ENCODE data around the gene TMEM35A.
A peak's percentile ranks its signal among the peaks of the same experiment; 100 is the strongest.
"Not testable (repeated sequence)": the region's sequence is repeated elsewhere in the genome, so short reads cannot be mapped to it uniquely, and the experiment has no call there.

The TMEM35A gene, protein sequence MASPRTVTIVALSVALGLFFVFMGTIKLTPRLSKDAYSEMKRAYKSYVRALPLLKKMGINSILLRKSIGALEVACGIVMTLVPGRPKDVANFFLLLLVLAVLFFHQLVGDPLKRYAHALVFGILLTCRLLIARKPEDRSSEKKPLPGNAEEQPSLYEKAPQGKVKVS

DNA sequence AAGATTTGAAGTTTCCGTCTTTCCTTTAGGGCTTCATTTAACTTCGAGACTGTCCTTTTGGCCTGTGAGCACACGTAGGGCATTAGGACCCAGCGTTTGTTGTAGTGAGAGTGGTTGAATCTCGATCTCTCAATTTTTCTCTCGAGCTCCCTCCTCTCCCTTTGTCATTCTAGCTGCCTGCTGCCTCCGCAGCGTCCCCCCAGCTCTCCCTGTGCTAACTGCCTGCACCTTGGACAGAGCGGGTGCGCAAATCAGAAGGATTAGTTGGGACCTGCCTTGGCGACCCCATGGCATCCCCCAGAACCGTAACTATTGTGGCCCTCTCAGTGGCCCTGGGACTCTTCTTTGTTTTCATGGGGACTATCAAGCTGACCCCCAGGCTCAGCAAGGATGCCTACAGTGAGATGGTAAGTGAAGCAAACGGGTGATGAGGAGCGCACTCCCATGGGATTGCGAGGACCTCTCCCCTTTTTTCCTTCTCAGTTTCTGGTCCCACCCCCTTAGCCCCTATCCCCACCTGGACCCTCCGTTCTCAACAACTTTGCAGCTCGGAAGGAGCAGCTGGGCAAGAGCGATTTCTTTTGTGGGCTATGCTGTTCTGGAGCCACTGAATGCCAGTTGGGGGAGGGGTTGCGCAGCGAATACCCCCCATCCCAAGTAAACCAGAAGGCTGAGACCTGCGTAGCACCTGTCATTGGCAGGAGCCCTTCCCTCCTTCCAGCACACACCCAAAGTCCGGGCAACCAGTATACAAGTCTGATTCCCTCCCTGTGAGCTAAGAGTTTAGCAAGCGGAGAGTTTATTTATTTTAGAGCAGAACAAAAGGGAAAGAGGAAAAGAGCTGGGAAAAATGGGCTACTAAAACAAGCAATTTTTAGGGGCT lies at the start of gene TMEM35A:
Gene TMEM35A (plus strand): TSS at position 164 of the 883 bp plus-strand sequence. CDS start 124 bp downstream, at position 288.
- no peak for DNase-seq

DNA sequence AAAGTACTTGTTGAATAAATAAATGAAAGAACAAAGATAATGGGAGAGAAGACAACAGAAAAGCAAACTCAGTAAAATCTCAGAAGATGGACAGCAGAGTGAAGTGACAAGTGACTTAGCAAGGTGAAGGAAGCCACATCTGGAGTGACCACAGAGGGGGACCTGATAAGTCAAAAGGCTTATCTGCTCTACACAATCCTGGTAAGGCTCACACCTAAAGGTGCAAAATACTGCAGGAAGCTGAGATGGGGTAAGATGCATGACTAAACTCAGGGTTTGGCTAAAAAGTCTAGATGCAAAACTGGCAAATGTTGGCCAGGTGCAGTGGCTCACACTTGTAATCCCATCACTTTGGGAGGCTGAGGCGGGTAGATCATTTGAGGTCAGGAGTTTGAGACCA lies 49.0 kb upstream of the TMEM35A start:
- no peak for DNase-seq

DNA sequence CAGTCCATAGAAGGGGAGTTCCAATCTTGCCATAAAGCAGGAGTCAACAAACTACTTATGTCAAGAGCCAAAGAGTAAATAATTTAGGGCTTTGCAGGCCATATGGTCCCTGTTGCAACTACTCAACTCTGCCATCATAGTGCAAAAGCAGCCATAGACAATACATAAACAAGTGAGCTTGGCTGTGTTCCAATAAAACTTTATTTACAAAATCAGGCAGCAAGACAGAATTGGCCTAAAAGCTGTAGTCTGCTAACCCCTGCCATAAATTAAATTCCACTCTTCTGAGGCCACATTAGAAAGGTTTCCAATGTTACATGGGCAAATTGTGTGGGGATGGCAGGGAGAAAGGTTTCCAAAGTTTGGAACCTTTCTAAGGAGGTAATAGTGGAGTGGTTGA lies 41.4 kb upstream of the TMEM35A start:
- no peak for DNase-seq

DNA sequence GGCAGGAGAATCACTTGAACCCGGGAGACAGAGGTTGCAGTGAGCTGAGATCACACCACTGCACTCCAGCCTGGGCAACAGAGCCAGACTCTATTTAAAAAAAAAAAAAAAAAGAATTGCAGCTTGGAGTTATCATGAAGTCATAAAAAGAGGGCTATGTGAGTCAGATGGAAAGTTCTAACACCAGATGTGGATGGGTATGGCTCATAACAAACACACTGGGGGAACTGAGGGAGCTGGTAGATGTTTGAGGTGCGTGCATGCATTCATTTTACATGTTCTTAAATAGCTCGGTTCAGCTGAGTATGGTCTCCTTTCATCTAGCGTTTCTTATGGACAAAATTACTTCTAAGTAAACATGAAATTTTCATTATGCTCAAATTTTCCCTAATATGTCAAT lies 38.5 kb upstream of the TMEM35A start:
- DNase-seq, result no peak

DNA sequence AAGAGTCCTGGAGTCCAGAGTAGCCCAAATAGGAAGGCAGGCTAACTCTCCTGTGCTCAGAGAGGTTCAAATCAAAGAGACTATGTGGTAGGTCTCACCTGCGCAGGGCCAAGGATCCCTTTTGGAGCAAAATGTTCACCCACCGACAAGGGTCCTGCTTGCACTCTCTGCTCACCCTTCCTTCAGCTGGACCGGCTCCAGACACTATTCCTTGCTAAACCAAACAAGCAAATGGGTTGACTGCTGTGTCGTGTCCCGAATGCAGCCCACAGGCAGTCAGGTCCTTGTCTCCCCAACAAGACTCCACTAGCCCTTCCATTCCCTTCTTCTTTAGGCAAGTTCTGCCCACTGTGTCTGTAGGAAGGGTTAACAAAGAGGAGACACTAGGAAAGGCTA lies 27.5 kb upstream of the TMEM35A start:
- DNase-seq, result no peak

GRCh38 chrX:101051549-101052302 lies 27.0 kb upstream of the TMEM35A start, which contains the start of gene TRMT2B:
TRMT2B (minus strand) TSS chrX:101052111; CDS start chrX:101042289, 9,822 bp downstream.
- DNase-seq, result peak; percentile 24

DNA sequence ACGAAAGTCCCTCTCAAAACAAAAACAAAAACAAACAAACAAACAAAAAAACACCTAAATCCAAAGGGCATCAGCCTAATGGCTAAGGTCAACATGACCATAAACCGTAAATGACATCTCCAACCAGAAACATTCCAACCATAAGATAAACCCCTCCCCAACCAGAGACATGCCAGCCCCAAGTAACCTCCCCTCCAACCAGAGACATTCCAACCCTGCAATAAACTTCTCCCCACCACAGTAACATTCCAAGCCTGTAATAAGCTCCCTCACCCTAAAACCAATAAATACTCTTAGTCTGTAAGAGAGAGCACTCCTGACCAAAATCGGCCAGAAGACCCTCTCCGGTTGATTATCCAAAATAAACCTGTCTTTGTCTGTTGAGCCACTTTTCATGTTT lies 22.1 kb upstream of the TMEM35A start:
- not testable (repeated sequence) for DNase-seq

GRCh38 chrX:101057093-101057714 lies 21.5 kb upstream of the TMEM35A start:
- peak; percentile 33 for DNase-seq

DNA sequence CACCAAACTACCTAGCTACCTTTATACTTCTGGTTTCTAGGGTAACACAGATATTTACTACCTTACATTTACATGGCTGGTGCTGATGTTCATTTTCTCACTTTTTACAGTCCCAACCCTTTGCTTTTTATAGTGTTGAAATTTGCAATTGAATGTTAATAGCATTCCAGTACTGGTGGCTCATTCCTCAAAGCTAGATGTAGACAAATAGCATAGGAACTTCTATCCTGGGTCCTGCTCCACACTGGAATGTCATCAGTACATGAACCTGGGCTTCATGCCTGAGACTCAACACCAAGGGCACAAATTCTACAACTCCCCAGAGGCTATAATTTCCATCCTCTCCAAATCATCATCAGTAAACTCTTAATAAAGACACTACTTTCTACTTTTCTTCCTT lies 16.5 kb upstream of the TMEM35A start:
- no peak for DNase-seq

DNA sequence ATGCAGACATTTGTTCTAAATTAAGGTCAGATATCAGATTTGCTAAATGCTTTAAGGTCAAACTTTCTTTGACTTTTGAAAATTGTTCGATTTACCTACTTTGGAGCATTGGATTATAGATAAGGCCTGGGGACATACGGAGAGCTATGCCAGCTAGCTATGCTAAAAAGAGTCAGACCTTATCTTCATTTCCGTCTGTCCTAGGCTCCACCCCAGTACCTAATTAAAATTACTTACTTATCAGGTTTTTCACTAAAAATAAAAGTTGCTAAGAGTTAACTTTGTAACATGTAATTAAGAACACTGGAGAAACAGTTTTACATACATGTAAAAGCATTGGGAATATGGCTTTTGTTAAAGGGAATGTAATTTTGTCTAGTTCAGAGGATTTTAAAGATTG lies 7.1 kb upstream of the TMEM35A start:
- no peak for DNase-seq

- DNase-seq, result no peak
Measured at GRCh38 chrX:101079736-101080270, 1.1 kb downstream of the TMEM35A start.

DNA sequence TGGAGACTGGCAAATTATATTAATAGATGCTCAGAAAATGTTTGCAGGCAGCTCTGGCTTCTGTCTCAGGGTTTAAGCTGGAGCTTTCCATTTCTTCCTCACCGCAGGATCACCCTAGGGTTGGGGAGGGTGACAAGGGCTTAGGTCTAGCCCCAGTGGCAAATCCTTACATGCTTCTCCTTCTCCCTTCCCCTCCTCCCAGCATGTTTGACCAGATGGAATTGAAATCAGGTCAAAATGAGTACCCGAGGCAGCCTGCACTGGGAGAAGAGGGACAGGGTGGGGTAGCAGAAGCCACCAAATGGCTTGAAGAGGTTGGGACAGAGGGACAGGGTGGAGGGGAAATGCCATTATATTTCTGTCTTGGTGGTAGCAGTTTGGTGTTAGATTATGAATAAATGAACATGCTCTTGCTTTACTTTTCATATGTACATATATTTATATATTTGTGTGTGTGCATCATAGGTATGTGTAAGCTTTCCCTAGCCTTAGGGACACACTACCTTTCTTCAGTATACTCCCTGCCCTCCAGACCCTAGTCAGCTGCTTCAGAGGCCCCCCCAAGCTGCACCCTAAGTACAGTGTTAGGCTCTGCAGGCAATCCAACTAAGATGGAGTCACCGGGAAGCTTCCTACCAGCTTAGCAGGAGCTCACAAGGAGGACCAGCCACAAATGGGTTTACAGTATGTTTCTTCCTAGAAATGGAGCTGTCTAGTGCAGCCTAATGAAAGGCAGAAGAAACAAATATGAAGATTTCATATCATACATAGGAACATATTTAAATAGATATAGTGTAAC lies 1.8 kb downstream of the TMEM35A start:
- no peak for DNase-seq

GRCh38 chrX:101081231-101081630 lies 2.6 kb downstream of the TMEM35A start:
- no peak for DNase-seq

DNA sequence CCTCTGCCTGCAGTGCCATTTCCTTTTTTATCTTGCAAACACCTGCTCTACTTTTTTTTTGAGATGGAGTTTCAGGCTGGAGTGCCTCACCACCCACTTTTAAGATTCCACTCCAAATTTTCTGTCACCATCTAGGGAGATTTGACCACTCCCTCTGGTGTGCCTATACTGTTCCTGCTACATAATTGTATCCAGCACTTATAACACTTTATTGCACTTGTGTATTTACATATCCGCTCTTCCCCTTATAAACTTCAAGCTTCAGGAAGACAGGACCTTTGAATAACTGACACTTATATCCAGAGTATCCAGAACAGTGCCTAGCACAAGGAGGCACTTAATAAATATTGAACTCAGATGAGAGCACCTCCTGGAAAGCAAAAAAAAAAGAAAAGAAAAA lies 13.1 kb downstream of the TMEM35A start:
- DNase-seq, result no peak

DNA sequence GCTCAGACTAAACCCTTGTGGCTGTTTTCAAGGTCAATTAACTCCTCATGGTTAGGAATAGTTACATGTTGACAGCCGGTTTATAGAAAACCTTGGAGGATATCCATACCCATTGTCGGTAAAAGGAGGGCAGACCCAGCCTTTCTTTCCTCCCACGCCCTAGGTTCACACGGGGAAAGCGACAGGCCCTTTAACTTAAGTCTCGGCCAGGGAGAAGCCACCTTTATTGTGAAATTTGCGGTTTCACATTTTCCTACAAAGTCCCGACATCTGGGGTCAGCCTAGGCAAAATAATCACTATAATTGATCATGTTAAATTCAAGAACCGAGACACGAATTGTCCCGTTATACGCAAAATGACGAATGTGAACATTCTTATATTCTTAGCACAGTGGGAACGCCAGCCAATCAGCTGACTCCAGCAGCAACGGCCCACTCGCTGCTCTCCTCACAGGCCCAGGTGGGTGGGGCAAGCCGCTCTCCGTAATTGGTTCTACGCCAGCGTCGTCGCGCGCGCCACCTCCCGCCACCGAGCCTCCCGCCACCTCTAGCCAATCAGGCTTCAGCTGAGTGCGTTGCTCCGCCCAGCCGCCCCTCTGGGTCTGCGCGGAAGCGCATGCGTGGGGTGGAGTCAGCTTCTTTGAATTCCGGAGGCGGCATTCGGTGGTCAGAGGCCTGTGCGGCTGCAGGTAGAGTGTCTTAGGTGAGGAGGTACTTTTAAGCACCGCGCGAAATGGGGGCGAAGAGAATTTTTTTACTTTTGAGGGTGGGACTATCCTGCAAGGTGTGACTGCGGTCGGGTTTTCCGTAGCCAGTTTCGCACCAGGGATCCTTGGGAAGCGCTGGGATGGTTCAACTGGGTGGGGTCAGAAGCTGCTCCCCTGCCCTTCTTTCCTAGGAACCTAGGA lies 19.1 kb downstream of the TMEM35A start, which contains the start of gene CENPI:
Gene CENPI (plus strand): TSS at position 659 of the 908 bp plus-strand sequence. CDS start 2,867 bp downstream, outside the sequence.
- peak; percentile 56 for DNase-seq

DNA sequence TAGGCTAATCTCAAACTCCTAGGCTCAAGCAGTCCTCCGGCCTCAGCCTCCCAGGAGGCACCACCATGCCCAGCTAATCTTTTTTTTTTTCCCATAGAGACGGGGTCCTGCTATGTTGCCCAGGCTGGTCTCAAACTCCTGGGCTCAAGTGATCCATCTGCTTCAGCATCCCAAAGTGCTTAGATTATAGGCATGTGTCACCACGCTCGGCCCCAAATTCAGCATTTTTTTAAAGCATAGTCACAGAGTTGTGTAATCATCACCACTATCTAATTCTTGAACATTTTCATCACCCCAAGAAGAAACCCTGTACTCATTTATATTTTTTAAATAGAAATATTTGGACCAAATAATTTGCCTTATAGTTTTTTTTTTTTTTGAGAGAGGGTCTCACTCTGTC lies 29.6 kb downstream of the TMEM35A start:
- DNase-seq, result no peak

DNA sequence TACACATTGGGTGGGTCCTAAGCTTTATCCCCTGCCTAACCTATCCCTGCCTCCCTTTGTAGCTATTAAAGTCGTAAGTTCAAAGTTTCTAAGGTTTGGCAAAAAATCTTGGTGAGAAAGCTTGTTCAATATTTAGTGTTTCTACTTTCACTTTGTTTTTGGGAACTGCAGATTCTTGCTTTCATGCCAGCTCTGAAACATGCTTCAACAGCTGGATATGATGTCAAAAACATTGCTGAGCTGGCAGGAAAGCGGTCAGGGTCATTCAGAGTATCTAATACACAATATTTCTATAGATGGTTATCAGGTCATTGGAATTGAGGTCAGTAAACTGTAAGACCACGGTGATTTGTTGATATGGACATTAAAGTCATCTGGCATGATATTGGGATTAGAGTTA lies 39.0 kb downstream of the TMEM35A start:
- no peak for DNase-seq

GRCh38 chrX:101136235-101136634 lies 57.6 kb downstream of the TMEM35A start:
- no peak for DNase-seq

Data from 8988T (cell line).